GM19025 (cell line): ENCODE results near the gene HERC4.
A peak's percentile ranks its signal among the peaks of the same experiment; 100 is the strongest.
"Not testable (repeated sequence)": the region's sequence is repeated elsewhere in the genome, so short reads cannot be mapped to it uniquely, and the experiment has no call there.

Experiments used
- ATAC-seq: cut with Tn5 transposase; IDR thresholded peaks from one replicate; pipeline ENCODE4 v1.9.1; 2021; ENCODE audit warnings: mild to moderate bottlenecking, low read depth, moderate library complexity; ENCODE audit not compliant: unreplicated experiment

Gene HERC4

DNA sequence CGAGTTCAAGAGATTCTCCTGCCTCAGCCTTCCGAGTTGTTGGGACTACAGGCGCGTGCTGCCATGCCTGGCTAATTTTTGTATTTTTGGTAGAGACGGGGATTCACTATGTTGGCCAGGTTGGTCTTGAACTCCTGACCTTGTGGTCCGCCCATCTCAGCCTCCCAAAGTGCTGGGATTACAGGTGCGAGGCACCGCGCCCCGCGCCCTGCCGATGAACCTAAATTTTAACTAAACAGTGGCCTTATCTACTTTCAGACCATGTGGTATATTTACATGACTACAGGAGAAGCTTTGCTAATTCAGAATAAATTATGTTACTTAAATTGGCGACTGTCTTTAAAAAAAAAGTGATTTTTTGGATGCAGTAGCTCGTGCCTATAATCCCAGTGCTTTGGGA is 181.4 kb downstream of the HERC4 start:
- ATAC-seq, result no peak

GRCh38 chr10:67884842-67885670 is 190.0 kb downstream of the HERC4 start:
- ATAC-seq, result peak; percentile 54

- peak; percentile 83 for ATAC-seq
These were observed 190.7 kb downstream of the HERC4 start, which contains the start of gene SIRT1 for GRCh38 chr10:67884313-67884841. Gene SIRT1 (plus strand): TSS chr10:67884656. CDS start chr10:67884722, 66 bp downstream.

GRCh38 chr10:67883710-67884312 is 191.3 kb downstream of the HERC4 start:
- ATAC-seq, result no peak

- no peak for ATAC-seq
These were observed 196.9 kb downstream of the HERC4 start for GRCh38 chr10:67878133-67878532.

DNA sequence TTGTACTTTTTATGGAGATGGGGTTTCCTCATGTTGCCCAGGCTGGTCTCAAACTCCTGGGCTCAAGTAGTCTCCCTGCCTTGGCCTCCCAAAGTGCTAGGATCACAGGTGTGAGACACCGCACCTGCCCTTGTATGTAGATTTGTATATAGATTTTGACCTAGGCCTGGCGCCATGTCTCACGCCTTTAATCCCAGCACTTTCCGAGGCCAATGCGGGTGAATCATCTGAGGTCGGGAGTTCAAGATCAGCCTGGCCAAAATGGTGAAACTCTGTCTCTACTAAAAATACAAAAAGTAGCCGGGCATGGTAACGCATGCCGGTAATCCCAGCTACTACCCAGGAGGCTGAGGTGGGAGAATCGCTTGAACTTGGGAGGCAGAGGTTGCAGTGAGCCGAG is 197.7 kb downstream of the HERC4 start:
- ATAC-seq, result not testable (repeated sequence)

GRCh38 chr10:67875340-67876238 is 199.5 kb downstream of the HERC4 start:
- ATAC-seq, result no peak
